ENCODE measurements around the gene INTS7.
"Not testable (repeated sequence)": the region's sequence is repeated elsewhere in the genome, so short reads cannot be mapped to it uniquely, and the experiment has no call there.

The INTS7 gene

DNA sequence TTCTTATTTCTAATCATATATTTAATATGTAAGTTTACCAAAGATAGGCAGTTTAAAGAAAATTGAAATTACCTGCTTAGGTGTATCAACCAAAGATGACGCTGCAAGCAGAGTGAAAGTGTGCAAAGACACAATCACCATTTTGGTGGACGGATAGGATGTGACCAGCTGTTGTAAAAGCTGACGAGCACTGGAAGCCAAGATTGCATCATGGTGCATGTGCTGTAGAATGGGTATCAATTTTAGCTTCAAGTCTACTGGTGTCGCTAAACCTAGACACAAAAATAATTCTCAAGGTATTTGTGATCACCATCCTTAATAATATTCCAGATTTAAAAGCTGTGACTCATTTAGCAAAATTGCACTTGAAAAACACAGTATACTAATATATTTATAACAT is 28.2 kb downstream of the INTS7 start:
- no peak for DNase-seq (ENCODE audit: low read depth)
- no peak for TF ChIP-seq CTCF (IDR thresholded peaks at IDR 0.05; ENCODE audit: low read depth, low read length, missing control alignments)
- H3K4me3 ChIP-seq (ENCODE audit: low read depth, low read length) = no peak overlapping the region

DNA sequence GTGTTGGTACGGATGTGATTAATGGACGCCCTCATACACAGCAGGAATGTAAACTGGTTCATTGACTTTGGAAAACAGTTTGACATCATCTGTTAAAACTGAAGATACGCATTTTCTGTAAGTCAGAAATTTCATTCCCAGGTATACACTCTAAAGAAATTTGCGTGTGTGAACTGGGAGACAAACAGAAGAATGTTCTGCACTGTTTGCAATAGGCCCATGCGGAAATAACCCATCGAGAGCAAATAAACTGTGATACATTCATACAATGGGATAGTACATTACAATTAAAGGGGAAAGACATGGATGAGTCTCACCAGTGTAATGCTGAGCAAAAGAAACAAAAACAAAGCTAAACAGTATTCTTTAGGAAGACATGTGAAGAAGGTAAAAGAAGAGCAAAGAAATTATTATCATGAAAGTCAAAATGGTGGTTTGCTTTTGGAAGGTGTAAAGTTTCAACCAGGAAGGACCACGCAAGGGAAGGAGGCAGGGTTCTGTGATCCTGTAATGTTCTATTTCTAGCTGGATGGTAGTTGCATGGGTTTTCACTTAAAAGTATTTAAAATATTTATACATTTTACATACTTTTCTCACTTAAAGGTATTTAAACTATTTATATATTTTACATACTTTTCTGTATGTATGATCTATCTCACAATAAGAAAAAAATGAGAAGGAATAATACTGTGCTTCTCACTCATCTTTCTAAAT is 30.3 kb downstream of the INTS7 start:
- no peak for TF ChIP-seq CTCF (IDR thresholded peaks at IDR 0.05; ENCODE audit: low read depth, low read length, missing control alignments)
- no peak overlapping the region for H3K4me3 ChIP-seq (ENCODE audit: low read depth, low read length)
- no peak for DNase-seq (ENCODE audit: low read depth)

DNA sequence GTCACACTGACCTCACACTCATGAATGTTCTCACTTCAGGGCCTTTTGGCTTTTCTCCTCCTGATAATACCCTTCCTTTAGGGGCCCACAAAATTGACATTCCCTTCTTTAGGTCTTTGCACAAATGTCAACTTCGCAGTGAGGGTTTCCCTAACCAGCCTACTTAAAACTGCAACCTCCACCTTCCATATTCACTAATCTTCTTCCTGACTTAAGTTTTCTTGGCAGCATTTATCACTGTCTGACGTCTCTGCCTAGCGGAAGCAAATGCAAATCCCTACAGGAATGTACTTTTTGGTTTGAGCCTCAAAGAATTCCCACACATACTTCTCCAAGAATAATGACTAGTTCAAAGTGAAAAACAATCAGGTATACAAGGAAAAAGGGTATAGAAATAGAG is 32.8 kb downstream of the INTS7 start:
- DNase-seq (ENCODE audit: low read depth) = no peak
- TF ChIP-seq CTCF (IDR thresholded peaks at IDR 0.05; ENCODE audit: low read depth, low read length, missing control alignments) = no peak
- H3K4me3 ChIP-seq (ENCODE audit: low read depth, low read length) = no peak overlapping the region

GRCh38 chr1:211997426-211997825 is 37.9 kb downstream of the INTS7 start:
- DNase-seq (ENCODE audit: low read depth); H3K4me3 ChIP-seq (ENCODE audit: low read depth, low read length): not testable (repeated sequence)

DNA sequence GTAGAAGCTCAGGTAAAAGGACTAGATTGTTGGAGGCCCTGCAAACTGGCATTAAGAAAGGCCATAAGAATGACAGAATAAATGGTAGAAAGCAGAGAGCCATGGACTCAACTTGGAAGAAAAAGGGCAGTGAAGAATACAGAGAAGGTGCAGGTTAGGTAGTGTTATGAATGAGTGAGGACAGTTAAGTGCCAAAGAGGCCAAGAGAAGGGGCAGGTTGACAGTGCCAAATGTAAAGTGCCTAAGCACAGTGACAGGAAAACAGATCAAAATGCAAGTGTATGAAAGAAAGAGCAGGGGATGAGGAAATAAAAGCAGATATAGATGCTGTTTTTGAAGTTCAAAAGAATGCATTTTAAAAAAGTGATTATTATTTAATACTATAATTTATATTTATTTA is 43.7 kb downstream of the INTS7 start:
- no peak overlapping the region for H3K4me3 ChIP-seq (ENCODE audit: low read depth, low read length)
- DNase-seq (ENCODE audit: low read depth) = no peak
- no peak for TF ChIP-seq CTCF (IDR thresholded peaks at IDR 0.05; ENCODE audit: low read depth, low read length, missing control alignments)

DNA sequence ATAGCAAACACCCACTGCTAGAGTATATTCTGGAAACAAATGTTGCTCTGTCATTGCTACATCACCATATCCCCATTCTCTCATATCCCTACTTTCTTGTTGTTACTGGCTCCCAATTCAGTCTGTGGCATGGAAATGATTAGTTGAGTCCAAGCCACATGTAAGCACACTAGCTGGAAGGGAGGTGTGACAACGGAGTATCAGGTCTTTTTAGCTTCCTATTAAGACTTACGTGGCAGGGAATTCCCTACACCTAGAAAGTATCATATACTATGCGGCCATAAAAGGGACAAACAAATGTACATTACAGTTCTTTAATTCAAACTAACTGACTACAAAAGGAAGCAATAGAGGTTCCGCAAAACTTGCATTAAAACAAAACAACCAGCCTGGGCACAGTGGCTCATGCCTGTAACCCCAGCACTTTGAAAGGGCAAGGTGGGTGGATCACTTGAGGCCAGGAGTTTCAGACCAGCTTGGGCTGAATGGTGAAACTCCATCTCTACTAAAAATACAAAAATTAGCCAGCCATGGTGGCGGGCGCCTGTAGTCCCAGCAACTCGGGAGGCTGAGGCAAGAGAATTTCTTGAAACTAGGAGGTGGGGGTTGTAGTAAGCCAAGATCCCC is 48.6 kb downstream of the INTS7 start:
- no peak overlapping the region for H3K4me3 ChIP-seq (ENCODE audit: low read depth, low read length)
- peak; percentile 43 for DNase-seq (ENCODE audit: low read depth)
- TF ChIP-seq CTCF (IDR thresholded peaks at IDR 0.05; ENCODE audit: low read depth, low read length, missing control alignments) = no peak

- no peak for TF ChIP-seq CTCF (IDR thresholded peaks at IDR 0.05; ENCODE audit: low read depth, low read length, missing control alignments)
- no peak overlapping the region for H3K4me3 ChIP-seq (ENCODE audit: low read depth, low read length)
- DNase-seq (ENCODE audit: low read depth) = peak; percentile 62
Measured at GRCh38 chr1:211985556-211986264, 49.6 kb downstream of the INTS7 start.

All from GM12864 (cell line).